ENCODE measurements around the gene KLF16.

KLF16 gene

GRCh38 chr19:1868971-1869370 lies 5.6 kb upstream of the KLF16 start:
- ATAC-seq, result no peak
- DNase-seq, result no peak

GRCh38 chr19:1867349-1867724 lies 4.0 kb upstream of the KLF16 start:
- no peak for ATAC-seq
- no peak for DNase-seq

- no peak for DNase-seq
- no peak for ATAC-seq
Measured at GRCh38 chr19:1866693-1867348, 3.4 kb upstream of the KLF16 start.

GRCh38 chr19:1865172-1866010 lies 2.0 kb upstream of the KLF16 start:
- ATAC-seq (no peak), DNase-seq (no peak)

GRCh38 chr19:1864480-1865171 lies 1.2 kb upstream of the KLF16 start:
- peak; percentile 35 for ATAC-seq
- peak; percentile 83 for DNase-seq

- ATAC-seq, result peak; percentile 74
- peak; percentile 97 for DNase-seq
Measured at GRCh38 chr19:1863638-1864479, 480 bp upstream of the KLF16 start.

- peak; percentile 77 for DNase-seq
- no peak for ATAC-seq
Measured at GRCh38 chr19:1862424-1863327, 703 bp downstream of the KLF16 start.

- ATAC-seq, result no peak
- no peak for DNase-seq
Measured at GRCh38 chr19:1862068-1862423, 1.3 kb downstream of the KLF16 start.

GRCh38 chr19:1861599-1862031 lies 1.8 kb downstream of the KLF16 start:
- no peak for DNase-seq
- ATAC-seq, result no peak

GRCh38 chr19:1860821-1861598 lies 2.4 kb downstream of the KLF16 start:
- ATAC-seq, result no peak
- DNase-seq, result no peak

- ATAC-seq, result no peak
- DNase-seq, result peak; percentile 55
Measured at GRCh38 chr19:1860042-1860775, 3.2 kb downstream of the KLF16 start.

- DNase-seq (no peak), ATAC-seq (no peak)
Measured at GRCh38 chr19:1859331-1859781, 4.0 kb downstream of the KLF16 start.

GRCh38 chr19:1858412-1859081 lies 4.8 kb downstream of the KLF16 start:
- DNase-seq (peak; percentile 16), ATAC-seq (no peak)

GRCh38 chr19:1857648-1858326 lies 5.6 kb downstream of the KLF16 start:
- DNase-seq, result peak; percentile 11
- ATAC-seq, result no peak

- peak; percentile 10 for ATAC-seq
- peak; percentile 74 for DNase-seq
Measured at GRCh38 chr19:1856698-1857603, 6.4 kb downstream of the KLF16 start.

- ATAC-seq (no peak), DNase-seq (no peak)
Measured at GRCh38 chr19:1856345-1856697, 7.1 kb downstream of the KLF16 start.

GRCh38 chr19:1855828-1856255 lies 7.5 kb downstream of the KLF16 start:
- peak; percentile 39 for ATAC-seq
- DNase-seq, result peak; percentile 62
